ENCODE data around the gene UPF3A.
"Not testable (repeated sequence)": the region's sequence is repeated elsewhere in the genome, so short reads cannot be mapped to it uniquely, and the experiment has no call there.

UPF3A gene, protein sequence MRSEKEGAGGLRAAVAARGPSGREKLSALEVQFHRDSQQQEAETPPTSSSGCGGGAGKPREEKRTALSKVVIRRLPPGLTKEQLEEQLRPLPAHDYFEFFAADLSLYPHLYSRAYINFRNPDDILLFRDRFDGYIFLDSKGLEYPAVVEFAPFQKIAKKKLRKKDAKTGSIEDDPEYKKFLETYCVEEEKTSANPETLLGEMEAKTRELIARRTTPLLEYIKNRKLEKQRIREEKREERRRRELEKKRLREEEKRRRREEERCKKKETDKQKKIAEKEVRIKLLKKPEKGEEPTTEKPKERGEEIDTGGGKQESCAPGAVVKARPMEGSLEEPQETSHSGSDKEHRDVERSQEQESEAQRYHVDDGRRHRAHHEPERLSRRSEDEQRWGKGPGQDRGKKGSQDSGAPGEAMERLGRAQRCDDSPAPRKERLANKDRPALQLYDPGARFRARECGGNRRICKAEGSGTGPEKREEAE

DNA sequence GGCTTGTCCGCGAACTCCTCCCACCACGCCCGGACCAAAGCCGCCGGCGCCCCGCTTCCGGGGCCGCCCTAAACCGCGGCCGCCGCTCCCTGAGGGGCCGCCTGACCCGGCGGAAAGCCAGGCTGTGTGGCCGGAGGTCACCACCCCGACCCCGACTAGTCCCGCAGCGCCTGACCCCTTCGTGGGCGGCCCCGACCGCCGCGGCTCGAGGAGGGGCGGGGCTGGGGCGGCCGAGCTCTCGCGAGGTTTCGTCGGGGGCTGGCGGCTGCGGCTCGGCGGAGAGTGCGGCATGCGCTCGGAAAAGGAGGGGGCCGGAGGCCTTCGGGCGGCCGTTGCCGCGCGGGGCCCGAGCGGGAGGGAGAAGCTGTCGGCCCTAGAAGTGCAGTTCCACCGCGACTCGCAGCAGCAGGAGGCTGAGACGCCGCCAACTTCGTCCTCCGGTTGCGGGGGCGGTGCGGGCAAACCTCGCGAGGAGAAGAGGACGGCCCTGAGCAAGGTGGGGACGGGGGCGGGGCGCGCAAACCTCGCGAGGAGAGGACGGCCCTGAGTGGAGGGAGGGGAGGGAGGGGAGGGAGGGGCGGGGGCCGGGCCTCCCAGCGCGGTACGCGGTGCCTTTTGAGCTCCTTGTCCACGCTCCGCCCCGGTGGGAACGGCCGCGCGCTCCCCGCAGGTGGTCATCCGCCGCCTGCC lies at the start of gene UPF3A:
UPF3A (plus strand) TSS at position 251 of the 690 bp plus-strand sequence; CDS start at position 290, 39 bp downstream.
- DNase-seq, result peak; percentile 78 to 85

DNA sequence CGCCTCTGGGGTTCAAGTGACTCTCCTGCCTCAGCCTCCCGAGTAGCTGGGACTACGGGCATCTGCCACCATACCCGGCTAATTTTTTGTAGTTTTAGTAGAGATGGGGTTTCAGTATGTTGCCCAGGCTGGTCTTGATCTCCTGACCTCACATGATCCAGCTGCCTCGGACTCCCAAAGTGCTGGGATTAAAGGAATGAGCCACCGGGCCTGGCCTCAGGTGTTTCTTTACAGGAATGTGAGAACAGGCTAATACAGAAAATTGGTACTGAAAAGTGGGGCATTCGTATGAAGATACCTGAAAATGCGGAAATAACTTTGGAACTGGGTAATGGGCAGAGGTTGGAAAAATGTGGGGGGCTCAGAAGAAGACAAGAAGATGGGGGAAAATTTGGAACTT lies 49.5 kb upstream of the UPF3A start:
- DNase-seq, result no peak

DNA sequence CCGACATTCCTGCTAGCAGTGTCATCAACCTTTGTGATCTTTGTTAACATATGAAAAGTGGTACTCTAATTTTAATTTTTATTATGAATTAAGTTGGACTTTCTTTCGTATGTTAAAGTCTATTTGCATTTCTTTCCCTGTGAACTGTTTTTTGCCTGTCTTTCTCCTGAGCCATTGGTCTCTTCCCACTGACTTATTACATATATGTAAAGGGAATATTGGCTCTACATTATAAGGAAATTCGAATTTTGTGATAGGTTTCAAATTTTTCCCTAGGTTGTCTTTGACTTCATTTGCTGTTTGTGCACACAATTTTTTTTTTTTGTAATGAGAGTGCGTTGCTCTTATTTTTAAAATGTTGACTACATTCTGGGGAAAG lies 47.1 kb upstream of the UPF3A start:
- DNase-seq, result no peak

DNA sequence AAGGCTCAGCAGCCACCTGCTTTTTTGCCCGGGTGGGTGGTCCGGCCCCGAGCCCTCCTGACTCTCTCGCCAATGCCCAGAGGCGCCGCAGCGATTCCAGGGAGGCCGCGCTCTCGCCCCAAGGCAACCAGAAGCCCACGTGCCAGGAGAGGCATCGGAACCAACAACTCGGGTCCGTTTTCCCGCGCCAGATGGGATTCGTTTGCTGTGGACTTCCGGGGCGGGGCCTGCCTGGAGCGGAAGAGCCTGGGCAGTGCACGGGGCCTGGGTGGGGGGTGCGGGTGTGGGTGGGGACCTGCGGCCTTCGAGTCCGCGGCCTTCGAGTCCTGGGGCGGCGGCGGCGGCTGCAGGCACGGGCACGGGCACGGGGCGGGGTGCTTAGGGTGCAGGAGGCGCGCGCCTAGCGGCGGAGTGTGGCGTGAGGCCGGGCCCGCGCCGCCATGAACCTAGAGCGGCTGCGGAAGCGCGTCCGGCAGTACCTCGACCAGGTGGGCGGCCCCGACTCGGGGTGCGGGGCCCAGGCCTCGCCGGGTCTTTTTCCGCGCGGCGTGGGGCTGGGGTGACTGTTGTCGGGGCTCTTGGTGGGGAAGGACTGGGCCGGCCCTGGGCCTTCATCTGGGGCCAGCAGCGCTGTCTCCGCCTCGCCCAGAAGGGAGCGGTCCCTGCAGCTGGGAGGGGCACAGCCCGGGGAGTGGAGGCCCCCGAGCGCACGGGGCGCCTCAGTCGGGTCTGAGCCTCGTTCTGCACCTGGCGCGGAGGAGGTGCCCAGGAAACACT lies 46.6 kb upstream of the UPF3A start, which contains the start of gene CDC16:
CDC16 (plus strand) TSS at position 253 of the 777 bp plus-strand sequence; CDS start at position 441, 188 bp downstream.
- DNase-seq, result peak; percentile 90 to 91

DNA sequence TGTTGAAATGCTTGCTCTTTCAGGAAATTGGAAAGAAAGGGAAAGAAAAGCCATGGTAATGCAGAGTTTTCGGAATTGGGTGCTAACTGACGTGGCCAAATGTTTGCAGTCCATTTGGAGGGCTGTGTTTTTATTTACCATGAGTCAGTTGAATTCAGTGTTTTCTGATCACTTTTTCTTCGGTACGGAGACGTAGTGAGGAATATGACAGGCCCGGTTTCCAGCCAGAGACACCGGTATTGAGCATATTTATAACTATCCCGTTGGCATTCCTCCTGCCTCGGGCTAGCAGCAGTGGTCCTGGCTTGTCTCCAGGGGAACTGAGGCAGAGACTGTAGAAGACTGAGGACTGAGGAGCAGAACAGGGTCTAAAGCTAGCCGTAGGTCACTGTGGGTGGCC lies 45.7 kb upstream of the UPF3A start:
- no peak for DNase-seq

DNA sequence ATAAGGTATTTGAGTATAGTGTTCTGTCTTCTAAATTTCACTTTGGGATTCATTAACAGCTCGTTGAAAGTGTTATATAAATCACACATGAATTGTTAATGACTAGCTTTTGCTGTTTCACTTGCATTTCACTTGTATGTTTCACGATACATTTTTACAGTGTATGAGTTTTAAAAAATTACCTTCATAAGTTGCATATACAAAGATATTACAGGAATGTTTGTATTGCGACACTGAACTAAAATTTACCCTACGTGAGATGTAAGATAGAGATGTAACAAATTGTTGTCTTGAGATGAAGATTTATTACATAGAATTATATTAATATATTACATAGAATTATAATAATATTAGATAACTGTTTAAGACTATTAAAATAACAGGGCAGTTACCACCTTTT lies 45.2 kb upstream of the UPF3A start:
- no peak for DNase-seq

DNA sequence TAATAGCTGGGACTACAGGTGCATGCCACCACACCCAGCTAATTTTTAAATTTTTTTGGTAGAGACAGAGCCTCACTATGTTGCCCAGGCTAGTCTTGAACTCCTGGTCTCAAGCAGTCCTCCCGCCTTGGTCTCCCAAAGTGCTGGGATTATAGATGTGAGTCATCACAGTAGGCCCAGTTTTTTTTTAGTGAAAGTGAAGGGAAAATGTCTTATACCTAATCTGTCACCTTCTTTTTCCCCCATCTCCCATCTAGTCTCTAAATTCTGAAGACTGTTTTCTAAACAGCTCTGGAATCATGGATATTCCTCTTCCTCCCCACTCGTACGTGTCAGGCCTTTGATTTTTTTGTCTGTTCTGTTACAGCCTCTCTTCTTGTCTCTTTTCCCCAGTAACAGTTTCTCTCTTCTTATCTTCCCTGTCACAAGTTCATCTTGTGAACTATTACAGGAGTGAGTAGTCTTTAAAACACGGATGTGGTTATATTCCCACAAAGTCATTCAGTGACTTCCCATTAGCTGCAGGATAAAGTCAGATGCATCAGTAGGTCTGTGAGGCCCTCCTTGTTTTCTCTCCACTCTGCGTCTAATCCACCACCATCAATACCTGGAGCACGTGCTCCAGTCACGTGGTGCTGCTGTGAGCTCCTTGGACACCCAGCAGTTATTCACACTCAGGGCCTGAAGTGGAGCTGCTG lies 43.8 kb upstream of the UPF3A start:
- DNase-seq, result no peak

DNA sequence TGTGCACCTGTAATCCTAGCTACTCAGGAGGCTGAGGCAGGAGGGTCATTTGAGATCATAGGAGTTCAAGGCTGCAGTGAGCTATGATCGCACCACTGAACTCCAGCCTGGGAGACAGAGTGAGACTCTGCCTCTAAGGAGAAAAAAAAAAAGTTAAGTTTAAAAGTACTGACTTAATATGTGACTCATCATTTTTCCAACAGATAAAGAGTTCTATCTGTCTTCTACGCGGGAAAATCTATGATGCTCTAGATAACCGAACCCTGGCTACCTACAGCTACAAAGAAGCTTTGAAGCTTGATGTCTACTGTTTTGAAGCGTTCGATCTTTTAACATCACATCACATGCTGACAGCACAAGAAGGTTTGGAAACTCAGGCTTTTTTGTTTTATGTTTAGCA lies 39.5 kb upstream of the UPF3A start:
- no peak for DNase-seq

DNA sequence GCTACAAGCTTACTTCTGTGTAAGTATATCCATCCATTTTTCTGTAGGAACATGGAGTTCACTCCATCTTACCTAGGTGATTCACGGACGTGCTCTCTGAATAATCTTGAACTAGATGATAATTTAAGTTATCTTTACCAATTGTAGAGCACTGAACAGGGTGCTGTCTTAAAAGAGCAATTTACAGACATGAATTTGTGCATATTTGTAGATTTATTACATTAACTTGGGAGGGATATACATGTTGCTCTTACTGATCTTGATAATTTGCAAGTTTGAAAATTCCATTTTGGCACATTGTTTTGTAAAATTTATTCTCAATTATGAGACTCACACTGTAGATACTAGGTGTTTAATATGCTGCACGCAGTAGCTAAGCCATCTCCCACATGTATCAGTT lies 37.4 kb upstream of the UPF3A start:
- DNase-seq, result no peak

DNA sequence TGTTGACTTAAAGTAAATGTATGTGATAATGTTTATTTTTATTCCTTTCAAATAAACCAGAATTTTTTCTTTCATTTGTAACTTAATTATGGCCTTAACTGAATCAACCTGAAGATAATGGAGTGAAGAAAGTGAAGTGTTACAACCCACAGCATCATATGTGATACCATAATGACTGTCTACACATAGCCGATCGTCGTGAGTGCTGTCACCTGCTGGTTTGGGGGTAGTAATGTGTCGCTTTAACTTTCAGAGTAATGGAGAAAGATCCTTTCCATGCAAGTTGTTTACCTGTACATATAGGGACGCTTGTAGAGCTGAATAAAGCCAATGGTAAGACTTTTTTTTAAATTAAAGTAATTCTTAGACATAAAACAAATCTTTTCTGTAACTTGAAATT lies 36.8 kb upstream of the UPF3A start:
- DNase-seq, result no peak

DNA sequence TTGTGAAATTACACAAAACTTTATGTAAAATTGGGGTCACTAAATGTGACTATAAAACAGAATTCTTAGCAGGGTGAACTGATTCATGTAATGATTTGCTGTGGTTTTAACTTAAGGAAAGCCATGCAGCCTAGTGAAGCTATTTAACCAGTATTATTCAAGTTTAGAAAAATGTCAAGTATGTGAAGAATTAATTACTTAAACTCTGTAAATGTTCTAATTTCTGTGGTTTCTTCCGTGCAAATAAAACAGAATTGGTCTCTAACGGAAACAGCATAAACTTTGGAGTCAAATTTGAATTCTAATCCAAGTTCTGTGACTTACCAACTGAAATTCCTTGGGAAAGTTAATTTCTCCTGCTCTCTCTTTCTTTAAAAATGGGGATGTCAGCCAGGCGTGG lies 33.4 kb upstream of the UPF3A start:
- DNase-seq, result no peak

DNA sequence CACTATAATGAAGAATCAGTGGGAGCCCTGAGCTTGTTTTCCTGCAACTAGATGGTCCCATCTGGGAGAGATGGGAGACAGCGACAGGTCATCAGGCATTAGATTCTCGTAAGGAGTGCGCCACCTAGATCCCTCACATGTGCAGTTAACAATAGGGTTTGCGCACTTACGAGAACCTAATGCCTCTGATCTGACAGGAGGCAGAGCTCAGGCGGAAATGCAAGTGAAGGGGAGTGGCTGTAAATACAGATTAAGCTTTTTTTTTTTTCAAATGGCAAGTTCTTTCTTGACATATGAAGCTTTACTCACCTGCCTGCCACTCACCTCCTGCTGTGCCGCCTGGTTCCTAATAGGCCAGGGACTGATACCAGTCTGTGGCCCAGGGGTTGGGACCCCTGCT lies 32.3 kb upstream of the UPF3A start:
- DNase-seq, result no peak

DNA sequence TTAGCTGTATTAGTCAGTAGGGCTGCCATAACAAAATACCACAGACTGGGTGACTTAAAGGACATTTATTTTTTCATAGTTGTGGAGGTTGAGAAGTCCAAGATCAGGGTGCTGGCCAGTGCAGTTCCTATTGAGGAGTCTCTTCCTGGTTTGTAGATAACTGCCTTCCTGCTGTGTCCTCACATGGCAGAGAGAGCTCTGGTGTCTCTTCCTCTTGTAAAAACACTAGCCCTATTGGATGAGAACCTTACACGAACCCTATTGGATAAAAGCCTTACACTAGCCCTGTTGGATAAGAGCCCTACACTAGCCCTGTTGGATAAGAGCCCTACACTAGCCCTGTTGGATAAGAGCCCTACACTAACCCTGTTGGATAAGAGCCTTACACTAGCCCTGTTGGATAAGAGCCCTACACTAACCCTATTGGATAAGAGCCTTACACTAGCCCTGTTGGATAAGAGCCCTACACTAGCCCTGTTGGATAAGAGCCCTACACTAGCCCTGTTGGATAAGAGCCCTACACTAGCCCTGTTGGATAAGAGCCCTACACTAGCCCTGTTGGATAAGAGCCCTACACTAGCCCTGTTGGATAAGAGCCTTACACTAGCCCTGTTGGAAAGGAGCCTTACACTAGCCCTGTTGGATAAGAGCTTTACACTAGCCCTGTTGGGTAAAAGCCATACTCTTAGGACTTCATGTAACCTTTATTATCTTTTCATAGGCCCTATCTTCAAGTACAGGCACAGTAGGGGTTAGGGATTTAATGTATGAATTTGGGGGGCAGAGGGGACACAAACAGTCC lies 29.6 kb upstream of the UPF3A start:
- DNase-seq, result not testable (repeated sequence)

DNA sequence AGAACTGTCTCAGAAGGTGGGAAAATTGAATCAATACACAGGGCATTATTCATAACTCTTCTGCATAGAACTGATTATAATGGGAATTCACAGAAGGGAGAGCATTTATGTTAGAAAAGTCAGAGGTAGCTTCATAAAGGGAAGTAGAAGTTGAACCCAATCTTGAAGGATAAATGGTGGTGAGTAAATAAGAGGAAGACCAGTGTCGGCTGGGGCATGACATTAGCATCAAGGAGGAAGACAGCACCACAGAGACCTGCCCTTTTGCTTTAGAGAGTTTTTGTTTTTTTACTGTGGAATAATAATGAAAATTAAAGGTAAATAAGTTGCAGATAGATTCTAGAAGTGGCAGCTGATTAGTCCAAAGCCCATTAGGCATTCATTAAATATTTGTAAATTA lies 24.9 kb upstream of the UPF3A start:
- DNase-seq, result no peak

DNA sequence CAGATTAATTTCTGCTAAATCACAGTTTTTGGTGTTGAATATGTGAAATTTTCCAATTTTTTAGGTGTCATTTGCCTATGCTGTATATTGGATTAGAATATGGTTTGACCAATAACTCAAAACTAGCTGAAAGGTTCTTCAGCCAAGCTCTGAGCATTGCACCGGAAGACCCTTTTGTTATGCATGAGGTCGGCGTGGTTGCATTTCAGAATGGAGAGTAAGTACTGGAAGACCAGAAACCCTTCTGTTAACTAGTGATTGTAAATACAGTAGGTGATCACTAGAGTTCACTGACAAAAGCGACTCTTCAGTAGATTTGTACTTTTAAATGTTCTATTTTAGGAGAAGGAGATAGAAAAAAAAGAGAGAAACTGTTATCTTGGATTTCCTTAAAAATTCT lies 24.4 kb upstream of the UPF3A start:
- no peak for DNase-seq

DNA sequence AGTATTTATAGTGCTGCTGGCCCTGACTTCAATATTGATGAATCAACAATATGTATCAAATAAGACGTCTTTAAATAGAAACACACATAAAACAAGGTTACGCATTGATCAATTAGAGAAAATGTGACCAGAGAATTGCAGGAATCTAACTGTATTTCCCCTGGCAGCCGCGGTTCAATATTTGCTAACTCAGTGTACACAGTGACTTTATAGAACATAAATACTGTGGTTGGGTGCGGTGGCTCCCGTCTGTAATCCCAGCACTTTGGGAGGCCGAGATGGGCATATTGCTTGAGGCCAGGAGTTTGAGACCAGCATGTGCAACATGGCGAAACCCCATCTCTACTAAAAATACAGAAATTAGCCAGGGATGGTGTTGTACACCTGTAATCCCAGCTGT lies 22.8 kb upstream of the UPF3A start:
- DNase-seq, result no peak

DNA sequence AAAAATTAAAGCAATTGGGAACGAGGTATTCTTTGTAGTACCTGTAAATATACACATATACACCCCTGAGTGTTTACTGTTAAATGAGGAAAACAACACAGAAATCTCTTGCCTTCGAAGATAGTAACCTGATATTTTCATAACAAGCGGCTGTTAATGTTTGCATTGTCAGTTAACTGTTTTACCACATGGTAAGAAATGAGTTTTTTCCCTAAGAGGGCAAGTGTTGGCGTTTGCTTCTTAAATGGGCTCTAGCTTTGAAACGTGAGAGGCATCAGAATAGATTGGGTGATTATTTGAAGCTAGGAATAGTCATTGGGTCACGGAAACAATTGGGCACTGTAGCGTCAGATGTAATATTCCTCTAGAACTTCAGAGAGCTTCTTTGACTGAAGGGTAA lies 22.0 kb upstream of the UPF3A start:
- DNase-seq, result no peak

DNA sequence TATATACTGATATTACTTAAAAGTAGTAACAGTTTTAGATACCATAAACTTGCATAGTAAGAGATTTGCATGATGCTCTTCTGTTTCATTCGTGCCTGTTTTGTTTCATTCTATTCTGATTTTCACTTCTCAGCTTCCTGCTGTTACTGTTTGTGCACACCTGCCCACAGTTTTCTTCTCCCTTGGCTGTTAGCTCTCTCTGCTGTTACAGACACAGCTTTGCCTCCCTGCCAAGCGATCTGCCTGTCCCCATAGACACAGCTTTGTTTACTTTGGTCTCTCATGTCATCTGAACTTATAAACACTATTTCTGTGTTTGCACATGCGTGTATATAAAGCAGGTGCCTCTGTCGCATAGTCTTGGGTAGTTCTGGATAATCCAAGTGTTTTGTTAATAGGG lies 21.4 kb upstream of the UPF3A start:
- no peak for DNase-seq

DNA sequence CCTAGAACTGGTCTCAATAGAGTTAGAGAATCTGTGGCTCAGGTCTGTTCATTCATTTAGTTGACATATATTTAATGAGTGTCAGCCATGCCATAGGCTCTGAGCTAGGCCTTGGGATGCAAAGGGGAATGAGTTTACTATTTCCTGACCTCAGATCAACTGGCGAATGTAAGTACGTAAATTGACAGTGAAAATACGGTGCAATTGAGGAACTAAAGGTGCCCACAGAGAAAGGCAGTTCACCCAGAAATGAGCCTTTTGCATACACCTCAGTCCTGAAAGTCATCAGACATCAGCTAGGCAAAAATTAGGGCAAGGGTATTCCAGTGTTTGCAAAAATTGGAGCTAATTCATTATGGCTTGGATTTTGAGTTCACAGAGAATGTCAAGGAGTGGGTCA lies 20.6 kb upstream of the UPF3A start:
- no peak for DNase-seq

DNA sequence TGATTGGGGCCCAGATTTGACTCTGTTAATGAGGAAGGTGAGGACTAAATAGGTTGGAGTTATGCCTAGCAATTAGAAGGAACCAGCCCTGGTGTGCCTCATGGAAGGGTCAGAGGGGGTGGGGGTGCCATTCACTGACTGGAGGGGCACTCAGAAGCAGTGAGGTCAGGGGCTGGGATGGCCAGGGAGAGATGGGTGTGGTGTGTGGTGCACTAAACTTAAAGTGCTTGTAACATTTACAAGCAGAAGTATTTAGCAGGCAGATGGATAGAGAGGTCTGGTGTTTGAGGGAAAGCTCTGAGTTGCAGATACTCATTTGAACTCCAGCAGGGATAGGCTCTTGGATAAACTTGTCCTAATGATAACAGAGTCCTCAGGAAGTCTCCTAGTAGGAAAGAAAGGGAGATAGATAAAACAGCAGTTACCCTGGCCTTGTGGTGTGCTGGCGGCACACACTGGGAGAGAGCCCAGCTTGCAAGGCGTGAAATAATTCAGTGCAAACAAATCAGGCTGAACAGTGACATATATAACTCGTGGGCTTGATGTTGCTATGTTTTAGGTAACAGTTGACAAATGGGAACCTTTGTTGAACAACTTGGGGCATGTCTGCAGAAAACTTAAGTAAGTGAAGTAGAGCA lies 20.0 kb upstream of the UPF3A start:
- DNase-seq, result no peak

DNA sequence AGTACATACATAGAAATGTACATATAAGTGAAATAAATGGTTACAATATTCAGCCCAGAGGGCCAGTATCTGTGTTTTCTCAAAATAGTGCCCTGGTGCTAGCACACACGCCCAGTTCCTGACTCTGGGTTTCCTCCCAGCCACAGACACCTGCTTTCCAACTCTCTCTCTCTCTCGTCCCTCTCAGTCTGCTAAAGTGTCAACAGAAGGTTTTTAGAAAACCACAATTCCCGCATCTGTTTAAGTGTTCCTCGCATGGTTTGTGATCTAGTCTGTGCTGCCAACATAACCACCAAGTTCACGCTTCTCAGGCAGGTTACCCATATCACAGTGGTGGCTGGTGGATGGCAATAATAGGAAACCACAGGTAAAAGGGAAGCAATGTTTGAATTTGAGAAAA lies 17.8 kb upstream of the UPF3A start:
- no peak for DNase-seq

DNA sequence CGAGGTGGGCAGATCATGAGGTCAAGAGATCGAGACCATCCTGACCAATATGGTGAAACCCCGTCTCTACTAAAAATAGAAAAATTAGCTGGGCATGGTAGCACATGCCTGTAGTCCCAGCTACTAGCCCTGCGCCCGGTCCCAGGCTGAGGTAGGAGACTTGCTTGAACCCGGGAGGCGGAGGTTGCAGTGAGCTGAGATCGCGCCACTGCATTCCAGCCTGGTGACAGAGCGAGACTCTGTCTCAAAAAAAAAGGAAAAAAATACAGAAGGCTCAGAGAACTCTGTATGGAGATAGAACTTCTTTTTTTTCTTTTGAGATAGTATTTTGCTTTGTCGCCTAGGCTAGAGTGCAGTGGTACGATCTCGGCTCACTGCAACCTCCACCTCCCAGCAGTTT lies 17.1 kb upstream of the UPF3A start:
- DNase-seq, result not testable (repeated sequence)

All from stimulated activated CD4-positive, alpha-beta T cell treated with anti-CD3 and anti-CD28 coated beads, Interleukin-2, amount 100 ng/mL, for 48 hours (primary cell).